Activated CD8-positive, alpha-beta memory T cell treated with anti-CD3 and anti-CD28 coated beads for 1 hour (primary cell): ENCODE results near the gene CMSS1.
A peak's percentile ranks its signal among the peaks of the same experiment; 100 is the strongest.

Source experiments
- DNase-seq, 2 donors: peaks; one replicate each; pipeline ENCODE4 v3.0.0-alpha.2; 2020; ENCODE audit warnings: low read depth in 1 of 2; ENCODE audit errors: extremely low read depth in 1 of 2

Gene CMSS1

DNA sequence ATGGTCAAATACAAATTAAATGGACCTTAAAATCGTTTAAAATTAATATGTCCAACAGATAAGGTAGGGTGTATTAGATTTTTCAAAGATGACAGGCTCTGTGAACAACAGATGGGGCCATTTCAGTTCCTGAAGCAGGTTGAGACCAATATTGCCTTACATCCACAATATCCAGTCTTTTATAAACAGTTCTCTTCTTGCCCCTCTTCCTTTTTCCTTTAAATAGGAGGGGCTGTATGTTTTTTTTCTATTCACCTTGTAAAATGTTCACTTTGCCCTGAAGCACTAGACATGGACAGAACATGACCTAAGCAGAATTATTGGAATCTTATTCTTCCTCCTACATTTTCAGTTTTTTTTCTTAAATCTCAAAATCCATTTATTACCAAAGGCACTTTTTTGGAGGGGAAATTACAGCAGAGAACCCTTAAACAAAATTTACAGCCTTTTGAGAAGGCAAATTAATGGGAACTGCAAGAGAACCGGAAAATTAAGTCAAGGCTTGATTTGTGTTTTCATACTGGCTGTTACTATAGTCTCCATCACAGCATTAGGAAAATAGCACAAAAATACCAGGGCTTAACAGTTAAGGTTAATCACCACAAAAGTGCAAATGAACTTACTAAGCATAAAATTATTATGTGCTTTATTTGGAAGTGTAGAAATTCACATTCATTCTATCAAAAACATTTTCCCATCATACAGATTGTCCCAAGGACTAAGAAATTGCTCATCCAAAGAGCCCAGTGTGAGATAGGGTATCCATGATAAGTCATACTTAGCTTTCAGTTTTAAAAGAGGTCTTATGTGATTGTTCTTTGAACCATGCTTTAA, 55.8 kb downstream of the CMSS1 start:
- DNase-seq = no peak

DNA sequence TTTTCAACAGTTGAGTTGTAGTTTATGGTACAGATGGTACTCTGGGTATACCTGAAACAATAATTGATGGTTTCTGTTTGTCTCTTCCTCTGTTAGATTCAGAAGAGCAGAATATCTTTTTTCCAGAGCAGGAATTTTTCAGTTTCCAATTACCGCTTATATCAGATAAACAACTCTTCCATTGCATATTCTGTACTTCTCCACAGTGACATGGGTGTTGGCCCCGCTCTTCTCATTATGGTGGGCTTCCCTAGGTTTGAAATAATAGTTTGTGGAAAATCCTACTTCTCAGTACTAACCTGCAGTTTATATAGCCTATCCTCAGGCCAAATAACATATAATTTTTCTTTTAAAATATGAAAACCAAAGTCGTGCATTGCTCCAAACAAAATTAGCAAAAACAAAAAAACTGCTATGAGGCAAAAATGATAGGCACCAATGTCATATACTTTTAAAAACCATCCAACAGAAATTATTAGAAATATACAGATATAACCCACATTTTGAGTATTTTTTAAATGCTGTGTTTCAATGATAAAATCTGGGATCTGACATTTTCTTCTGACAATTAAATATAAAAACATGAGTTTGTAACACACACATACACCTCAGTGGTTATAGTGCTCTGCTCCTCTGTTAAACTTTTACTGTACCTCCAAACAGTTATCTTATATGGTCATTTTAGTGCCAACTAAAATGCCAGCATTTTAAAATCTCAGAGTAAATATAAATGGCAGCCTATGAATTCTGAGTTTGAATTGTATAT, 56.8 kb downstream of the CMSS1 start:
- DNase-seq = no peak

DNA sequence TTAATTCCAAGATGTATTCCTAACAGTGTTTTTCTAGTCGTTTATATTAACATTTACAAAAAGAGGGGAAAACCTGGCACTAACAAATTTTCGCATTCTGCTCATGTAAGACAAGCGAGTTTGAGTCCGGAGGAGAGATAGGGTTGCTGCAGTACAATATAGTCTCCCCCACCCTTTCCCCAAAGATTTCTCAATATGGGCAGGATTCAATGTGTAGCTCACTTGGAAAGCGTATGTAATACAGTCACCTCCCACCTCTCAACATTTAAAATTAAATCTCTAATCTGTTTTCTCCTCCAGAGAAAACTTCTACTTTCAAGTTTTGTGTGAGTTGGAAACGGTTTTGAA, 57.9 kb downstream of the CMSS1 start:
- DNase-seq = no peak

DNA sequence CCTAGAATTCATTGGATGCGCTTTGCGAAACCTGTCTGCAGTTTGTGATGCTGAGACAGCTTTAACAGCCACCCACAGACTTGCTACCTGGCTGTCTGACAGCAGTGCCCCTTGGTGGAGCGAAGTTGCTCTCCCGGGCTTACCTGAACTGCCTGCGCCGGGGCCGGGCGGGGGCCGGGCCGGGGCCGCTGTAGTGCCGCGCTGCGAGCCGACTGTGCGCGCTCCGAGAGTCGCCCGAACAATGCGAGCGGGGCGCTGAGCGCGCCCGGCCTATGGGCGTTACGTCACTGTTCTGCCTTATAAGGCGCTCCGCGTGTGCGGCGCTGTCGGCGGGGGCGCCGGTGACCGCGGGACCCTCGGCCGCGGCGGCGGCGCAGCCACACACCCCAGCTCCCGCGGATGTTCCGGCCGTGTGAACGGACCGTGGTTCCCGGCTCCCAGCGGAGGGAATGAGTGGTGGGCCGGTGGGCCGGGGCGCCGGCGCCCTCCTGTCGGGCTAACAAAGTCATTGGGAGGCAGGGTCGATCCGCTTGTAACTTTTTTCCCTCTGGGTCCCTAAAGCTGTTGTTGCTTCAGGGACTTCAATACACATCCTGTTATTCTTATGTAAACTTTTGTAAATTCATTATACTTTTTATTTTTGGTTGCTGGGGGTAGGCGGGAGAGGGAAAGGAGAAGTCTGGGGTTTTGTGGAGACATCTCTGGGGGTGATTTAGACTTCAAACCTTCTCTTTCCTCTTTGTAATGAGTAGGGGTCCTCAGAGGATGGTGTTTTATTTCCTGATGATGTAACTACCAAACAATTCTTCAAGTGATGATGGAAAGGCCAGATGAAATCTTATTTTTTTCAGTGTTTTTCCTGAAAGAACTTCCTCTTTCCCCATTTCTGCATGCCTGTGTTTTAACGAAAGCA, 58.5 kb downstream of the CMSS1 start:
- DNase-seq = peak; percentile 27 to 49

DNA sequence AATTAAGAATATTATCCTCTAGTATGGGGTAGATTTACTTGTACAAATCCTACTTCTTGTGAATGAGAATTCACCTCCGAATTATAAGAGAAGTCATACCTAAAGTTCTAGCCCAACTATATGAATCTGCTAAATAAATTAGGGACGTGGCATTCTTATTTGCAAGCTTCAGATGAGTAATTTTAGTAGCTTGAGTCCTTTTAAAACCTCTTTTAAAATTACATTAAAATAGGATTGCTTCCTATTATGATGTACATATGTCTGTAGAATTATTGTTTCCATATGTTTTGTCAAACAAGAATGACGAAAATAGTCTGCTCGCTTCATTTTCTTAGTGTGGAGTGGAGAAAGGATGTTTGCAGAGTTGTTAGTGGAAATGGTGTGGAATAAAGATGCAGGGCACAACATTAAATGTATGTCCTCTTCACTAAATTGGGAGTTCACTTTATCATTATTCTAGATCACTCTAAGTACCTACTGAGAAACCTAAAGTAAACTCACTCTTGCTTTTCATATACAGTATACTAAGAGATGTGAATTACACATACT, 59.4 kb downstream of the CMSS1 start:
- no peak for DNase-seq

DNA sequence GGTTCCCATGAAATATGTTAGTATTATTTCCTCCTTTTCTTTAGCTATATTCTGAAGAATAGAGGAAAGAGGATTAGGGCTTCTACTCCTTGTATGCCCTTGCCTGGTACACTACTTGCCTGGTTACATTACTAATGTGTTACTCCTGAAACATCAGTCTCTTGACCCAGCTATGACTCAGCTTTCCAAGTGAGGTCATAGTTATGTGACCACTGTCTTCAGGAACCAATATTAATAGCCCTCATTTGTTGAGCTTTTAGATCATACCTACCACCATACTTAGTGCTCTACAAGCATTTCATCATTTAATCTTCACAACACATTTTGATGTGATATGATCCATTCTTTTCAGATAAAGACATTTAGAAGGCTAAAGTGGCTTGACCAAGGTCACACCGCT, 60.3 kb downstream of the CMSS1 start:
- DNase-seq = no peak

DNA sequence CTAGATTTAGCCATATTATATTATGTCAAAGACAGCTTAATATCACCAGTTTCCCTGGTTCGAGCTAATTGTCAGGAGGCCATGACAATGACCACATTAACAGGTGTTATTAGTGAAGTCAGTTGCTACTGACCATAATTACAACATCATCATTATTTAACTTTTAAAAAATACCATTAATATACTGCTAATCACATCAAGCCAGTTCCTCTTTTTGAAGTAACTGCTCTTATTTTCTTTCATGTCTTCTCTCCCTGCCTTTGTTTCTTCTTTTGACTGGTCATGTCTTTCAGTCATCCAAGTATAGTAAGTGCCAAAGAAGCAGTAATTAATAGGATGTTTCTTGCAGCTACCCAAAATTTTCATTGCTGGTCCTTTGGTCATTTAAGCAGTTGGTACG, 61.6 kb downstream of the CMSS1 start:
- no peak for DNase-seq

DNA sequence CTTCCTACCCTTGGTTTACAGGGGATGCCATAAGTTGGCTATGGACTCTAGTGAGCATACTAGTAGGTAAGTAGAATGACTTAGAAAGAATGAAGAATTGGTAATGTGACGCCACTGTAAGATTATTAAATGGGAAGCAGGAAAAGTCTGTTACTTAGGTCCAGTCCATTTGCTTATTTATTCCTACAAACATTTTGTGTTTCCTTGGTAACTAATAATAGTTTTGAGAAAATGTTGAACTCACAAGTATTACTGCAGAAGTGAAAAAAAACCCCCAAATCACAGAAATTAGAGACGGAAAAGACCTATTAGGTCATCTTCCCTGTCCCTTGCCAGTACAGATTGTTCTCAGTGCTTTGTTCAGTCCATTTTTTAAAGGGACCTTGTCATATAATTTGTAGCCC, 63.5 kb downstream of the CMSS1 start:
- no peak for DNase-seq

DNA sequence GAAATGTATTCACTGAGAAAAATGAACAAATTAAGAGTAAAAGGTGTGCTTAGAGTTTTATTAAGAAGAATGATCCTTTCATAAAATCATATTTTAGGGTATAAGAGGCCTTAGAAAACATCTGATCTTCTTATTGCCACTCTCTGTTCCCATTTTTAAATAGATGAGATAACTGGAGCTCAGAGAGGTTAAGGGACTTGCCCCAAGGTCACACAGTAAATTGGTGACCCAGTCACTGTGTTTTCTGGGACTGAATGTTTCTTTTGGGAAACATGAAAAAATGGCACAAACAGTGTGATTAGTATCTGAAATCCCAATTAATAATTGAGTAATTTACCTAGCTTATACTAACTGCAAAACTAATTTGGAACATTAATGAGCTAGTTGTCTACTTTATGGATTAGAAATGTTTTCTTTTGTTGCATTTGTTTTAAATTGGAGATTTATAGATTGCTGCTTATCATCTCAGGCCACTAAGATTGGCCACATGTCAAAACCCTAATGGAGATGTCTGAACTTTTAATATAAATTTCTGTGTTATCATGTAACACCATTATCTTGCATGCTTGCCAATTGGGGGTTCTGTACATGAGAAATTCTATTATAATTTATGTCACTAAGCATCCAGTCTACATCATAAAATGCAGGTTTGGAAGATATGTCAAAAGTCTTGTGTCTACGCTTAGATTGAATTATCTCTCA, 64.9 kb downstream of the CMSS1 start:
- DNase-seq = no peak

DNA sequence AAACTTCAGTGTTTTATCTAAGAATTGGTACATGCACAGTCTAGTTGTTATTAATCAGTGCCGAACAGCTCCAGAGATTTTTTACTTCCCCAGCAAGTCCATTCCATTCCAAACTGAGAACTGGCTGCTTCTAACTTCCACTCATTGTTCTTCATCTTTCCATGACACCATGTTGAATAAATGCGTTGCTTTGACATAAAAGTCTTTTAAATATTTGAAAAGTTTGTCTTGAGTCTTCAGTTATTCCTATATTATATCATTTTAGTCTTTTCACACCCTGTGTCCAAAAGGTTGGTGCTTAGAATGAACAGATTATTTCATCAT, 65.4 kb downstream of the CMSS1 start:
- no peak for DNase-seq

DNA sequence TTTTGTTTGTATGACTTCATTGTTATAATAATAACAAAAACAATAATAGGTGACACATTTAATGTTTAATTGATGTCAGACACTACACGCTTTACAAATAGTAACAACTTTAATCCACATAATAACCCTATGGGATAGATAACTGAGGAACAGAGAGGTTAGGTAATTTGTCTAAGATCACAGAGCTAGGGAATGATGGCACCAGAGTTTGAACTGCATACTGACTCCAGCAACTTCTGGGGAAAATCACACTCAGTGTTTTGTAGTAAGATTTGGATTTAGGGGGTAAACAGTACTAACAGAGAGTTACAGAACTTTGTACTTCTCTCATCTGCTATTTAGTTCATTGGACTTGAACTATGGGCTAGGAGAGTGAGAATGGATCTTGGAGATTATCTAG, 66.0 kb downstream of the CMSS1 start:
- DNase-seq = no peak

DNA sequence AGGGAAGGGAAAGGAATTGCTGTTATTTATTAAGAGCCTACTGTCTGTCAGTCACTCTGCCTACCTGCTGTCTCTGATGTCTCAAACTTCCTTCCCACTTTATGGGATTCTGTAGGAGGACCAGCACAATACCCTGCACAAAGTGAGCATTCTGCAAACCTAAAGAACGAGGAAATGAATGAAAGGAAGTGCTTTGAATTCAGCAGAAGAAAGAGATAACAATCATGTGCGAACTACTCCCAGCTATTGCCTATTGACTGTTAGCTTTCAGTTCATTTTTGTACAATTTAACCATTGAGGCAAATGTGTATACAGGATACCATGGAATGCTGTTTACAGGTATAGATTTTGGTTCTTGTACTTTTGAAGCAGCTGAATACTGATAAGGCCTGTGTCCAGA, 66.8 kb downstream of the CMSS1 start:
- no peak for DNase-seq

DNA sequence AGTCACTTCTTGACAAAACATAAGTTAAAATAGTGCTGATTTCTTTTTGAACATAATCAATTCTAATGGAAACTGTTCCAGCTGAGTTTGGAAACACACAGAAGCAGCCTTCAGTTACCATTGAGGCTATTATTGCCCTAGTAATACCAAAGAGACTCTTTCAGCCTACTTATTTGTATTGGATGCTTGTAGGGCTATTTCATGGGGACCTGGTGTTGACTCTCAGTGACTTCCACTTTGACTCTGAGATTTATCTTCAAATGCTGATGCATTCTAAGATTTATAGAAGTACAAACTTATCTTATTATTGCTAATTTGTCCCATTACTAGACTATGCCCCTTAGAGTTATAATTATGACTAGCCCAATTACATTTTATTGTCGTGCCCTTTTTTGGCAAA, 67.4 kb downstream of the CMSS1 start:
- DNase-seq = no peak

DNA sequence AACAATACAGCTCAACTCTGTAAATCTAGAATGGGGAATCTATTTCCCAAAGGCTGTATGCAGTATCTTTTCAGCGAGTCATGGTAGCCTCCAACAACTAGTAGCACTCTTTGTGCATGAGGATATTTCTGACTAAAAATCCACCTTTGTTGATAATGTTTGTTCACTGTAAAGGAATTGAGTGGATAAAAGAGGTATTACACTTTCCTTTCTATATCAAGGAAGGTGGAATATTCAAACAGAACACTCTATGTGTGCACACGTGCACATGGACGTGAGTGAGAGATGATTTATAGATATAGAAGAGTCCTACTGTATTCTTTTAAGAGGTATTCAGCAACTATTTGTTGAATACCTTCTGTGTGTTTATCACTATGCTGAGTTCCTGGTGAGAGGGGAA, 68.2 kb downstream of the CMSS1 start:
- no peak for DNase-seq

DNA sequence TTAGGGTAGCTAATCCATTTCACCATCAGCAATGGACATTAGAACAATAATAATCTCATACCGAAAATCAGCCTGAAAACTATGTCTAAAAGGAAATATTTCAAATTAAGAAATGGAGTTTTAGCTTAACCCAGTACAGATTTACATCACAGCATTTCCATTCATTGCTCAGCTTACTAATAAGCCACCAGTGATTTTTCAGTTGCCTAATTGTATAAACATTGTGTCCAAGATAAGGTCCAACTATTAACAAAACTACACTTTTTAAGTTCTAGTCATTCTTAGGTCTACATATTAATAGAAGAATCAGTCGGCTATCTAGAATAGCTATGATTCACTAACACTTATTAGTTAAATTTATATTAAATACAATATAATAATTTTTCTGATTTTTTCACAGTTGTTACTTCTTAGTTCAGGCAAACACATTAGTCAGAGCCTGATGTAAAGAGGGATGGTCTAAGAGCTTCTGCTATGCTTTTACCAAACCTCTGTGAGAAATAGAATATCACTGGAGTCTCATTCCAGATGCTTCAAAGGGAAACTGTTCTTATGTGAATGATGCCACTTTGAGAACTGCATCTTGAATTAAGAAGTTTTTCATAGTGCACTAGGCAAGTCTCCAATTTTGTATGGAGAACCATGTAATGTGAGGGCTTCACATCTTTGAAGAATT, 74.1 kb downstream of the CMSS1 start:
- no peak for DNase-seq

DNA sequence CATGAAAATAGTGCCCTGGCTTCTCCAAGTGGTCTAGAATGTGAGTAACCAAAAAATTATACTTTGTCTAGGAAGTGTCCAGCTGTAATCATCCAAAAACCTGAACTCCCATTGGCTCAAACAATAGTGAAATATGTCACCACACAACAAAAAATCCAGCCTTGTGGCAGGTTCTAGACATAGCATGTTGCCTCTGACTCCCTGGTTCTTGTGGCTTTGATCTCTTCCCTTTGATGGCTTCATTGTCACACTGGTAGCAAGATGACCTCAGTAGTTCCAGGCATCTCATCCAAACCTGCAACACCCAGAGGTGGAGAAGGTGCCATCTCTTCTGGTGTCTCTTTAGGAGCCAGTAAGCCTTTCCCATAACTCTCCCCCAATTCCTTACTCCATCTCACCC, 74.7 kb downstream of the CMSS1 start:
- DNase-seq = no peak

DNA sequence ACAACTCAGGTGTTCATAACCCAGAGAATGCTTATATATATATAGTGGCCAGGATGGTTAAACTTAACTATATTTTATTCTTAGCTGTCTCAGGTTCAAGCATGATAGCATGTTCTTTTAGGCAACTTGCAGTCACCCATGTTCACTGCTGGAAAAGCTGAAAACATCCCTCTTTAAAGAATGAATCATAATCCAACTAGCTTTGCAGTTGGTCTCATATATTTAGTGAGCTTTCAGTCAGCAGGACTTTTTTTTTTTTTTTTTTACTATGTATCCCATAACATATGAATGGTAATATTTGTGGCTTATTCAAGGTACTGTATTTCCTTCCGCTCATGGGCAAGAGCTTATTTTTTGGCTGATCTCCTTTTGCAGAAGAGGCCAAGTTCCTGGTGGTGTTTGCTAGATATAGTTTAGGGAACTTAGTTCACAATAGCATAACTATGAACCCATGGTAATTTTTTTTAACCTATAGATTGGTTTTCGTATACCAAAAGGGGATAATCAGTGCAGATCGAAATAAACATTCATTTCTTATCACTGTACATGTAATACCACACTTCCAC, 77.6 kb downstream of the CMSS1 start:
- DNase-seq = no peak

DNA sequence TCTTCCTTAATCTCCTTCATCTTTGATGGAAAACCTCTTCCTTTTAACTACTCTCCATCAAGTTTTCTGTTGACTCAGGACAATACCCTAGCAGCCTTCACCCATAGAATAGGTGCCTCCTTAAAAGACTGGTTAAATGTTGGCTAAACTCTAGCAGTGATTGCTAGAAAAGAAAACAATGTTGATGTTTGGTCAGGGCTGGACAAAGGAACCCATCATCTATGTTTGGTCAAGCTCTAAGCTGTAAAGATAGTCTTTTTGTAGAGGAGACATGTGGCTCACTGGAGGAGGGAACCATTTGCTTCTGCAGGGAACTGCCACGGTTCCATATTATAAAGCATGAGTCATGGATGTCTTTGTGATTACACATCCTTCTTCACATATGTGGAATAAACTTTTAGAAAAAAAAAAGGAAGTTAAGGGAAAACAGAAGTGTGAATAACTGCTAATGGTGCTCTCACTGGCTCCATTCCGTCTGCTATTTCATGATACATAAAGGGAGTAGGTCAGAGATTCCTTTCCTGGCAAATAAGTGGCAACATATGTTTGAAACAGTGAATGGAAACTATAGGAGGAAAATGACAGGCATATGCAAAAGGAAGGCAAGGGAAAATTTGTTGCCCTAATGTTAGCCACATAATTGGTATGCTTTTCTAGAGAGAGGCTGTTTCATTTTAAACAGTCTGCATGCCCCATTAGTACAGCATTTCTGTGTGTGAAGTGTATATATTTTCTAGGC, 78.2 kb downstream of the CMSS1 start:
- no peak for DNase-seq

DNA sequence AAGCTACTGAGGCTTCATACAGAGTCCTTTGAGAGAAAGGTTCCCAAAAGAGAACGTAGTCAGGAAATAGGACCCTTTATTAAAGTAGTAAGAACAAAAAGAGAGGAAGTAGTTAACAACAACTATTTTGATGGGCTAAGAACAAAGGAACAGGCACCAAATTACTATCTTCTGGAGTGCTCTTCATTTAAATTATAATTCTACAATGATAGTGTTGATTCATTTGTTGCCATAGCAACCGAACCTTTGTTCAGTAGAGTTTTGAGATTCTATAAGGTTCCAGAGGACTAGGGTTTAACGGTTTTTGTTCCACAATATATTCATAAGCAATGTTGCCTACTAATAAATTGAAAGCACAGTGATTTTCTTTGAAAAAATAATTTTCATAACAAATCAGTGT, 78.8 kb downstream of the CMSS1 start:
- no peak for DNase-seq
